ENCODE data around the gene STK11IP.

The STK11IP gene

GRCh38 chr2:219562049-219563020 is 35.3 kb upstream of the STK11IP start:
- no peak for DNase-seq

GRCh38 chr2:219563271-219563928 is 34.3 kb upstream of the STK11IP start:
- DNase-seq, result no peak

- no peak for DNase-seq
Observed at GRCh38 chr2:219565130-219566080, 32.3 kb upstream of the STK11IP start.

- no peak for DNase-seq
Observed at GRCh38 chr2:219566640-219567039, 31.0 kb upstream of the STK11IP start.

GRCh38 chr2:219567131-219567530 is 30.5 kb upstream of the STK11IP start:
- DNase-seq, result no peak

GRCh38 chr2:219567791-219568361 is 29.8 kb upstream of the STK11IP start:
- no peak for DNase-seq

GRCh38 chr2:219569041-219569440 is 28.6 kb upstream of the STK11IP start:
- DNase-seq, result no peak

GRCh38 chr2:219569635-219570034 is 28.0 kb upstream of the STK11IP start:
- no peak for DNase-seq

GRCh38 chr2:219570194-219570923 is 27.3 kb upstream of the STK11IP start:
- peak; percentile 35 for DNase-seq

- DNase-seq, result no peak
Observed at GRCh38 chr2:219570924-219571310, 26.7 kb upstream of the STK11IP start.

GRCh38 chr2:219571311-219572236 is 26.1 kb upstream of the STK11IP start, which contains the start of gene OBSL1:
Gene OBSL1, minus strand, starts transcription at chr2:219571539. Its CDS starts 307 bp downstream, at chr2:219571232.
- peak; percentile 91 for DNase-seq

- DNase-seq, result no peak
Observed at GRCh38 chr2:219572237-219573001, 25.2 kb upstream of the STK11IP start, which contains the start of gene INHA. Gene INHA, plus strand, starts transcription at chr2:219572310. Its CDS starts 65 bp downstream, at chr2:219572375.

- peak; percentile 76 for DNase-seq
Observed at GRCh38 chr2:219573166-219573565, 24.5 kb upstream of the STK11IP start.

- DNase-seq, result peak; percentile 81
Observed at GRCh38 chr2:219574484-219575311, 23.0 kb upstream of the STK11IP start.

GRCh38 chr2:219575566-219576504 is 21.8 kb upstream of the STK11IP start:
- DNase-seq, result peak; percentile 44

GRCh38 chr2:219576505-219577388 is 20.9 kb upstream of the STK11IP start:
- DNase-seq, result peak; percentile 71

Measured in NCI-H510A treated with DMSO at 0.1 percent for 48 hours (cell line).